ENCODE results near the gene NCOR1. TPM values are rescaled to one million over a fixed set of nuclear protein-coding genes. Genes with fewer than 3 reads are reported as not detected.

The NCOR1 gene
- polyA plus RNA-seq, 1 experiment: 109 TPM

DNA sequence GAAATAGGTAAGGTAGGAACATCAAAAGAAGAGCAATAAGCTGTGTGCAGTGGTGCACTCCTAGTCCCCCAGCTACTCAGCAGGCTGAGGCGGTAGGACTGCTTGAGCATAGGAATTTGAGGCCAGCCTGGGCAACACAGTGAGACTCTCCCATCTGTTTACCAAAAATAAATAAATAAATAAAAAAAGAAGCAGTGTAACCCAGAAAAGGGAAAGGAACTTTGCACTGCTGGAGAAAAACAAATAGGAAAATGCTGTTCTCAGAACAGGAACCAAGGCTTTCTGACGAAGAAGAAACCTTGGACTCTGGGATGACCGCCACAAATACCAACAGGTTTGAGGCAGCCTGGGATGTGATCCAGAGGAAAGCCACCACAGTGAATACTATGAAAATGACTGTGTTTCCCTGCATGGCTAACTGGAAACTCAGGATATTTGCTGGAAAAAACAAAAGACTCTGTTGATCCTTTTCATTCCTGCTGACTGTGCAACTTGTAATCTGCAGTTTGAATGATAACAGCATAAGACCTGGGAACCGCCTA is 174.6 kb downstream of the NCOR1 start:
- no peaks in the 10 kb centered on the region for H3K27me3 ChIP-seq (ENCODE audit: control insufficient read depth, insufficient read depth, low read length)
- ChIA-PET POLR2A (no interaction called here), CTCF (no interaction called here)
- peaks cover 11% of the 10 kb centered on the region for H3K36me3 ChIP-seq (ENCODE audit: control insufficient read depth, insufficient read depth, low read length)
- DNase-seq (ENCODE audit: low read depth): peak; percentile 43
- no peak overlapping the region for H3K4me3 ChIP-seq (ENCODE audit: low read depth, low read length)
- TF ChIP-seq, protein P1, sequence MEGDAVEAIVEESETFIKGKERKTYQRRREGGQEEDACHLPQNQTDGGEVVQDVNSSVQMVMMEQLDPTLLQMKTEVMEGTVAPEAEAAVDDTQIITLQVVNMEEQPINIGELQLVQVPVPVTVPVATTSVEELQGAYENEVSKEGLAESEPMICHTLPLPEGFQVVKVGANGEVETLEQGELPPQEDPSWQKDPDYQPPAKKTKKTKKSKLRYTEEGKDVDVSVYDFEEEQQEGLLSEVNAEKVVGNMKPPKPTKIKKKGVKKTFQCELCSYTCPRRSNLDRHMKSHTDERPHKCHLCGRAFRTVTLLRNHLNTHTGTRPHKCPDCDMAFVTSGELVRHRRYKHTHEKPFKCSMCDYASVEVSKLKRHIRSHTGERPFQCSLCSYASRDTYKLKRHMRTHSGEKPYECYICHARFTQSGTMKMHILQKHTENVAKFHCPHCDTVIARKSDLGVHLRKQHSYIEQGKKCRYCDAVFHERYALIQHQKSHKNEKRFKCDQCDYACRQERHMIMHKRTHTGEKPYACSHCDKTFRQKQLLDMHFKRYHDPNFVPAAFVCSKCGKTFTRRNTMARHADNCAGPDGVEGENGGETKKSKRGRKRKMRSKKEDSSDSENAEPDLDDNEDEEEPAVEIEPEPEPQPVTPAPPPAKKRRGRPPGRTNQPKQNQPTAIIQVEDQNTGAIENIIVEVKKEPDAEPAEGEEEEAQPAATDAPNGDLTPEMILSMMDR (IDR thresholded peaks at IDR 0.05; ENCODE audit: insufficient read depth, low read depth, low read length): no peak

DNA sequence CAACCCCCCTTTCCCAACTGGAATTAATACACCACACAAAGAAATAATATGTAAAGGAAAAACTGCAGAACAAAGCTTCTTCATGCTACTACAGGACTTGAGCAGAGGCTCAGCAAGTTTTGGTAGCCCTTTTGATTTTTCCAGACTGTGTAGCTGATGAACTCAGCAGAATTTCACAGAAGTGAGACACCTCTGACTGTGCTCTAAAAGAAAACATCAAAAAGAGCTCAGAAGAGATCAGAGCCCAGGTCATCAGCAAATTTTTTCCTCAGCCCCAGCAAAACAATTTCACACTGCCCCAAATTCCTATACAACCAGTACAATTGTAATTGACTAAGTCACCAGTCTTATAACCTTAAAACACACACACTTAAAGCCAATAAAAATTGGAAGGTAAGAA is 177.7 kb downstream of the NCOR1 start:
- POLR2A ChIA-PET: no interaction called here

DNA sequence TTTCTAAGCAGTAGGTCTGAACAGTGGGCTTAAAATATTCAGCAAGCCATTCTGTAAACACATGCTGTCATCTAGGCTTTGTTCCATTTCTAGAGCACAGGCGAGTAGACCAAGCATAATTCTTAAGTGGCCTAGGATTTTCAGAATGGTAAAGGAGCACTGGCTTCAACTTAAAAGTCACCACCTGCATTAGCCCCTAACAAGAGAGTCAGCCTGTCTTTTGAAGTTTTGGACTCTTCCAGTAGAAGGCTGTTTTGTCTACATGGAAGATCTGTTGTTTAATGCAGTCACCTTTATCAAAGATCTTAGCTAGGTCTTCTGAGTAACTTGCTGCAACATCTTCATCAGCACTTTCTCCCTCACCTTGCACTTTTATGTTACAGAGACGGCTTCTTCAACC is 179.1 kb downstream of the NCOR1 start:
- no peak for DNase-seq (ENCODE audit: low read depth)
- TF ChIP-seq, protein P1 (IDR thresholded peaks at IDR 0.05; ENCODE audit: insufficient read depth, low read depth, low read length): no peak
- H3K27me3 ChIP-seq (ENCODE audit: control insufficient read depth, insufficient read depth, low read length): no peaks in the 10 kb centered on the region
- CTCF ChIA-PET: no interaction called here
- peaks cover 17% of the 10 kb centered on the region for H3K36me3 ChIP-seq (ENCODE audit: control insufficient read depth, insufficient read depth, low read length)
- POLR2A ChIA-PET: interaction anchor here (0.6 kb wide), 1 partner anchor 21 kb away, joined by 3 read pairs; no protein-coding TSS in a partner anchor
- H3K4me3 ChIP-seq (ENCODE audit: low read depth, low read length): no peak overlapping the region

More for the DNA sequence above, 177.7 kb downstream of the NCOR1 start:
- TF ChIP-seq, protein P1 (IDR thresholded peaks at IDR 0.05; ENCODE audit: insufficient read depth, low read depth, low read length): no peak
- H3K4me3 ChIP-seq (ENCODE audit: low read depth, low read length): no peak overlapping the region
- CTCF ChIA-PET: no interaction called here
- peaks cover 13% of the 10 kb centered on the region for H3K36me3 ChIP-seq (ENCODE audit: control insufficient read depth, insufficient read depth, low read length)
- no peak for DNase-seq (ENCODE audit: low read depth)
- H3K27me3 ChIP-seq (ENCODE audit: control insufficient read depth, insufficient read depth, low read length): no peaks in the 10 kb centered on the region

DNA sequence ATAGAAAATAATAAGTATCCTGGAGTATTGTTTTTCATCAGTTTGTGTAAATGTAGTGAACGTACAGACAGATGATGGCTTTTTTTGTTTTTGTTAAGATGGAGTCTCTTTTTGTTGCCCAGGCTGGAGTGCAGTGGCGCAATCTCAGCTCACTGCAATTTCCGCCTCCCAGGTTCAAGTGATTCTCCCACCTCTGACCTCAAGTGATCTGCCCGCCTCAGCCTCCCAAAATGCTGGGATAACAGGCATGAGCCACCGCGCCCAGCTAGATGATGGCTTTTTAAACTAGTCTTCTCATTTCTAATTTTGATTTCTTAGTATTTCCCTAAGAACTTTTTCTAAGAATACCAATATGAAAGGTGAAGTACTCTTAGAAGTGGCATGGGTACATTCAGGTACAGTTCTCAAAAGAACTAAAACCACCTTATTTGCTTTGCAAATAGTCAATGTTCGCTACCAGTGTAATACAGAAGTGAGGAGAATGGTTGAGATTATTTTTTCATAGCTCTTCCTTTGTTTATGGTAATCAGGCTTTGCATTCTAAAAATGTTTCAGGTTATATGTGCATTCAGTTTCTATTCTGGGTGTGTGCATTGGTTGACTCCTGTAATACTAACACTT is 181.5 kb downstream of the NCOR1 start:
- no peaks in the 10 kb centered on the region for H3K27me3 ChIP-seq (ENCODE audit: control insufficient read depth, insufficient read depth, low read length)
- ChIA-PET CTCF (no interaction called here), POLR2A (no interaction called here)
- TF ChIP-seq, protein P1 (IDR thresholded peaks at IDR 0.05; ENCODE audit: insufficient read depth, low read depth, low read length): no peak
- no peak for DNase-seq (ENCODE audit: low read depth)
- peaks cover 16% of the 10 kb centered on the region for H3K36me3 ChIP-seq (ENCODE audit: control insufficient read depth, insufficient read depth, low read length)
- H3K4me3 ChIP-seq (ENCODE audit: low read depth, low read length): no peak overlapping the region

DNA sequence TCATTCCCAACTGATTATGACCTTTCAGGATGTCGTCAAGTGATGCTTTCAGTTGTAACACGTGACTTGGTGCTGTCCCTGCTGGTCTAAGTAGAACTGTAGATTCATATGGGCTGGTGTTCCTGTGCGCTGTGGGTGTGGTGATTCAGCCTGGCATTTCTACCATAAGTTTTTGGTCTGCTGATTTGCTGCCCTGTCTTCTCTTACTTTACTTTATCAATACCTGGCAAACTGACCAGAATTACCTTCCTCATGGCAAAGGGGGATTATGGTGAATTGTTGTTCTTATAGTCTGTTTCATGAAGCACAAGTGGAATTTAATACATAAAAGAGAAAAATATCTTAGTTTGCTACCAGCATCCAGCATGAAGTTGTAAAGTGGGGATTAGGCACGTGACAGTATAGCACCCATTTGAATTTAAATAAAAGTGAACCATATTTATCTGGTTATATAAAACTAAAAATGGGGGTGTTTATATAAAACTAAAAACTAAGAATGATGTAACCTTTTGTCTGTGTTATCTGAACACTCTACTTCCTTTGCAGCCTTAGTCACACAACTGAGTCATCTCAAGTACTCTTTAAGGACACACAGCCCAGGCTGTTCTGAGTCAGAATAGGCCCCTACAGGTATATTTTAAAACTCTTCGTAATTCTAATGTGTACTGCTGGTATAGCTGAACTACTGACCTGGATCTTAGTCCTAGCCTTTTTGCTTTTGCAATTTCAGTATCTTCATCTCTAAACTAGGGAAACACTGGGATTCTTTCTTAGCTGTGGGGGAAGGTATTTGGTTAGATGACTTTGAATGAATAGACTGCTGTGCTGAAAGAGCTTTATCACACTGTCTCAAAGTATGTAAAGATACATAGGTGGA is 187.4 kb downstream of the NCOR1 start:
- Histone ChIP-seq H3K36me3 (ENCODE audit: control insufficient read depth, insufficient read depth, low read length) (peaks cover 17% of the 10 kb centered on the region), H3K27me3 (ENCODE audit: control insufficient read depth, insufficient read depth, low read length) (no peaks in the 10 kb centered on the region), H3K4me3 (ENCODE audit: low read depth, low read length) (no peak overlapping the region)
- CTCF ChIA-PET: interaction anchor here (0.6 to 1.4 kb wide), 3 partner anchors 14 to 342 kb away, joined by 3 to 6 read pairs (median 4); no protein-coding TSS in a partner anchor
- POLR2A ChIA-PET: no interaction called here
- TF ChIP-seq, protein P1 (IDR thresholded peaks at IDR 0.05; ENCODE audit: insufficient read depth, low read depth, low read length): no peak
- peak; percentile 65 for DNase-seq (ENCODE audit: low read depth)

Data from BJ (cell line).